GM21526 (cell line): ENCODE data around the gene TACC2.

ENCODE experiments used
- ATAC-seq: cut with Tn5 transposase; IDR thresholded peaks from one replicate; pipeline ENCODE4 v1.9.1; 2021; ENCODE audit warnings: moderate library complexity; ENCODE audit not compliant: unreplicated experiment, low FRiP score

Gene TACC2

GRCh38 chr10:122240401-122240800 lies 251.4 kb downstream of the TACC2 start:
- no peak for ATAC-seq

- no peak for ATAC-seq
Observed at GRCh38 chr10:122241836-122242235, 252.9 kb downstream of the TACC2 start.

- ATAC-seq: no peak
Observed at GRCh38 chr10:122243550-122243949, 254.6 kb downstream of the TACC2 start.

- no peak for ATAC-seq
Observed at GRCh38 chr10:122244001-122244975, 255.3 kb downstream of the TACC2 start.

- ATAC-seq: no peak
Observed at GRCh38 chr10:122245136-122245535, 256.2 kb downstream of the TACC2 start.

GRCh38 chr10:122245897-122246296 lies 256.9 kb downstream of the TACC2 start:
- no peak for ATAC-seq

GRCh38 chr10:122246830-122247520 lies 258.0 kb downstream of the TACC2 start:
- no peak for ATAC-seq

- ATAC-seq: no peak
Observed at GRCh38 chr10:122248356-122249302, 259.7 kb downstream of the TACC2 start.

GRCh38 chr10:122249303-122249850 lies 260.4 kb downstream of the TACC2 start:
- no peak for ATAC-seq

GRCh38 chr10:122249991-122250750 lies 261.2 kb downstream of the TACC2 start:
- no peak for ATAC-seq

- ATAC-seq: no peak
Observed at GRCh38 chr10:122251459-122252255, 262.7 kb downstream of the TACC2 start.

- no peak for ATAC-seq
Observed at GRCh38 chr10:122252805-122253204, 263.8 kb downstream of the TACC2 start.

GRCh38 chr10:122253605-122254004 lies 264.6 kb downstream of the TACC2 start:
- no peak for ATAC-seq

- ATAC-seq: no peak
Observed at GRCh38 chr10:122254831-122255230, 265.9 kb downstream of the TACC2 start.

- no peak for ATAC-seq
Observed at GRCh38 chr10:122255509-122256301, 266.7 kb downstream of the TACC2 start.

- ATAC-seq: no peak
Observed at GRCh38 chr10:122257041-122257440, 268.1 kb downstream of the TACC2 start.

- ATAC-seq: no peak
Observed at GRCh38 chr10:122258136-122259074, 269.4 kb downstream of the TACC2 start.
